Measurements from ENCODE around the gene WDR20. TPM values are rescaled to one million over a fixed set of nuclear protein-coding genes. Genes with fewer than 3 reads are reported as not detected.

WDR20 gene
- total and polyA plus RNA-seq, 2 donors (not counting 3 experiments of a cell fraction or from before 2014, with no cell fraction given) = 12.2 to 22.4 TPM

GRCh38 chr14:102180248-102180998 is 40.7 kb downstream of the WDR20 start:
- H4K20me1 ChIP-seq (replicated peaks; ENCODE audit: control insufficient read depth, extremely low read depth, insufficient read depth, low read length) = no peaks in the 10 kb centered on the region
- no peaks in the 10 kb centered on the region for H3K9me3 ChIP-seq (replicated peaks; ENCODE audit: control insufficient read depth, insufficient read depth, low read length)
- H3K4me3 ChIP-seq (replicated peaks in 1 of 3; ENCODE audit: insufficient read depth in 1 of 3, low read depth in 1 of 3, low read length in 3 of 3) = no peak overlapping the region
- intact Hi-C loops (cut with micrococcal nuclease) = no loop called here
- H3K79me2 ChIP-seq (ENCODE audit: control insufficient read depth, insufficient read depth, low read length) = peaks cover 45% of the 10 kb centered on the region
- dilution Hi-C loops (cut with MboI; ENCODE audit: extremely low pct_ligation_motif_present, low sequenced_read_pairs) = no loop called here
- no peaks in the 10 kb centered on the region for H3K4me1 ChIP-seq (ENCODE audit: control insufficient read depth, extremely low read depth, insufficient read depth, low read length)
- no TSS peak for BruUV-seq (replicated peaks)
- FAIRE-seq (no peak), DNase-seq (ENCODE audit: low read depth, low spot score) (no peak)
- H3K4me2 ChIP-seq (ENCODE audit: insufficient read depth, low read length) = no peak overlapping the region
- no peak overlapping the region for H3K9ac ChIP-seq (replicated peaks; ENCODE audit: extremely low read depth, insufficient read depth, low read length)
- H2AFZ ChIP-seq (ENCODE audit: low read depth, low read length) = no peak overlapping the region
- no peak overlapping the region for H3K27ac ChIP-seq (ENCODE audit: insufficient read depth, low read depth, low read length)
- TF ChIP-seq CTCF (IDR thresholded peaks at IDR 0.05; ENCODE audit: extremely low read depth in 1 of 2, insufficient read depth in 1 of 2, low read depth in 1 of 2, low read length in 2 of 2) = no peak
- TF ChIP-seq POLR2A (IDR thresholded peaks at IDR 0.05; ENCODE audit: low read depth, low read length) = no peak
- no peak for TF ChIP-seq MAX (IDR thresholded peaks at IDR 0.05; ENCODE audit: insufficient read depth, insufficient read length)
- TF ChIP-seq JUN (IDR thresholded peaks at IDR 0.05; ENCODE audit: borderline replicate concordance, insufficient read depth, insufficient read length, low read depth) = no peak
- TF ChIP-seq EZH2 (IDR thresholded peaks at IDR 0.05; ENCODE audit: borderline replicate concordance, low read depth, low read length, severe bottlenecking) = no peak
- no peak for TF ChIP-seq MYC (IDR thresholded peaks at IDR 0.05; ENCODE audit: low read depth, low read length)
- TF ChIP-seq FOS (IDR thresholded peaks at IDR 0.05; ENCODE audit: borderline replicate concordance, insufficient read depth, low read length) = no peak
- POLR2A ChIA-PET = no interaction called here
- no peaks in the 10 kb centered on the region for H3K36me3 ChIP-seq (ENCODE audit: control insufficient read depth in 2 of 2, extremely low read depth in 1 of 2, insufficient read depth in 2 of 2, low read length in 2 of 2)
- H3K27me3 ChIP-seq (ENCODE audit: control insufficient read depth in 2 of 2, insufficient read depth in 2 of 2, low read length in 2 of 2) = no peaks in the 10 kb centered on the region
- H3K9me1 ChIP-seq (replicated peaks; ENCODE audit: control insufficient read depth, extremely low read depth, insufficient read depth, low read length) = no peaks in the 10 kb centered on the region
- CTCF ChIA-PET = interaction anchor here (0.6 to 2.1 kb wide), 5 partner anchors 9 to 134 kb away, joined by 3 to 6 read pairs (median 3); no protein-coding TSS in a partner anchor
